Activated T-helper 1 cell treated with anti-CD3 and anti-CD28 coated beads, Interleukin-12 subunit alpha, Interleukin-12 subunit beta, Interleukin-2, Interleukin-4 antibody, amounts not matched to agents 30 ng/mL and 10 ng/mL and 1 ng/mL, durations not matched to agents 14 hours and 24 hours and 36 hours (primary cell): Measurements from ENCODE around the gene VPS13C. TPM values are rescaled to one million over a fixed set of nuclear protein-coding genes. Genes with fewer than 3 reads are reported as not detected.

Experiments used
- DNase-seq: peaks from one replicate; pipeline ENCODE4 v3.0.0; 2021; ENCODE audit warnings: low spot score
- H3K27ac Mint-ChIP-seq: one replicate; pipeline ENCODE4 v1.8.0; 2021; ENCODE audit warnings: mild to moderate bottlenecking, mixed read lengths
- H3K27me3 Mint-ChIP-seq: one replicate; pipeline ENCODE4 v1.8.0; 2022; ENCODE audit warnings: mild to moderate bottlenecking, moderate library complexity, mixed read lengths; ENCODE audit not compliant: insufficient read depth
- H3K36me3 Mint-ChIP-seq: one replicate; pipeline ENCODE4 v1.8.0; 2021; ENCODE audit warnings: low read depth, mixed read lengths
- H3K4me1 Mint-ChIP-seq: one replicate; pipeline ENCODE4 v1.8.0; 2021; ENCODE audit warnings: low read depth, mixed read lengths
- H3K4me3 Mint-ChIP-seq: one replicate; pipeline ENCODE4 v1.8.0; 2021; ENCODE audit warnings: mild to moderate bottlenecking, moderate library complexity, mixed read lengths
- H3K9me3 Mint-ChIP-seq: one replicate; pipeline ENCODE4 v1.8.0; 2021; ENCODE audit warnings: mixed read lengths
- intact Hi-C: fragments of 100-400 bp; cut with micrococcal nuclease; formaldehyde crosslinking; loops from one replicate; pipeline ENCODE4 v1.15.1; 2024
- total RNA-seq: library from RNA; stranded (reverse); gene quantifications from 2 replicates; pipeline ENCODE4 v1.2.3, GENCODE V29; 2022

VPS13C gene
- total RNA-seq, 1 donor from 2014 or later, result 52.7 TPM

DNA sequence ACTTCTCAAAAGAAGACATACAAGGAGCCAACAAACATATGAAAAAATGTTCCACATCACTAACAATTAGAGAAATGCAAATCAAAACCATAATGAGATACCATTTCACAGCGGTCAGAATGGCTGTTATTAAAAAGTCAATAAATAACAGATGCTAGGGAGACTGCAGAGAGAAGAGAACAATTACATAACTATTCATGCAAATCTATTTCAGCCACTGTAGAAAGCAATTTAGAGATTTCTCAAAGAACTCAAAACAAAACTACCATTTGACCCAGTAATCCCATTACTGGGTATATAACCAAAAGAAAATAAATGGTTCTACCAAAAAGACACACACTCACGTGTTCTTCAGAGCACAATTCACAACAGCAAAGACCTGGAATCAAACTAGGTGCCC lies 116.3 kb downstream of the VPS13C start:
- H3K4me1 Mint-ChIP-seq, result no peaks in the 10 kb centered on the region
- intact Hi-C loops, result no loop called here
- peaks cover 6% of the 10 kb centered on the region for H3K9me3 Mint-ChIP-seq
- H3K36me3 Mint-ChIP-seq, result peaks cover 35% of the 10 kb centered on the region
- no peak overlapping the region for H3K4me3 Mint-ChIP-seq
- H3K27me3 Mint-ChIP-seq, result no peaks in the 10 kb centered on the region
- H3K27ac Mint-ChIP-seq, result no peak overlapping the region
- no peak for DNase-seq

DNA sequence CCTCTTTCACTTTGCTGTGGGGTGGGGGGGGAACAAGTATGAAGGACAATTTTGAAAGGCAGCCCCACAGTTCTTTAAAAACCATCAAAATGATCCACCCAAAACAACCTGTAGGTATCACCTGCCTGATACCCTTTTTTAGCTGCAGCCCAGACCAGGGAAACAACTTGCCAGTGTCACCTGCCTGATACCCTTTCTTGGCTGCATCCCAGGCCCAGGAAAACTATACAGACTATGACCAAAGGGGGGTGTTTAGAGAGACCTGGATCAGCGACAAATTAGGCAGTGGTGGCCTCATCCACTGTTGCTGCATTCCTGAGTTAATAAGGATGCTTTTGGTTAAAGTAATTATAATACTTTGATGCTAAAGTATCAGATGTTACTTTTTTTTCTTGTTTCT lies 122.0 kb downstream of the VPS13C start:
- peaks cover 19% of the 10 kb centered on the region for H3K36me3 Mint-ChIP-seq
- intact Hi-C loops, result no loop called here
- H3K4me3 Mint-ChIP-seq, result no peak overlapping the region
- H3K27me3 Mint-ChIP-seq, result no peaks in the 10 kb centered on the region
- H3K27ac Mint-ChIP-seq, result no peak overlapping the region
- DNase-seq, result no peak
- no peaks in the 10 kb centered on the region for H3K4me1 Mint-ChIP-seq
- H3K9me3 Mint-ChIP-seq, result no peaks in the 10 kb centered on the region

DNA sequence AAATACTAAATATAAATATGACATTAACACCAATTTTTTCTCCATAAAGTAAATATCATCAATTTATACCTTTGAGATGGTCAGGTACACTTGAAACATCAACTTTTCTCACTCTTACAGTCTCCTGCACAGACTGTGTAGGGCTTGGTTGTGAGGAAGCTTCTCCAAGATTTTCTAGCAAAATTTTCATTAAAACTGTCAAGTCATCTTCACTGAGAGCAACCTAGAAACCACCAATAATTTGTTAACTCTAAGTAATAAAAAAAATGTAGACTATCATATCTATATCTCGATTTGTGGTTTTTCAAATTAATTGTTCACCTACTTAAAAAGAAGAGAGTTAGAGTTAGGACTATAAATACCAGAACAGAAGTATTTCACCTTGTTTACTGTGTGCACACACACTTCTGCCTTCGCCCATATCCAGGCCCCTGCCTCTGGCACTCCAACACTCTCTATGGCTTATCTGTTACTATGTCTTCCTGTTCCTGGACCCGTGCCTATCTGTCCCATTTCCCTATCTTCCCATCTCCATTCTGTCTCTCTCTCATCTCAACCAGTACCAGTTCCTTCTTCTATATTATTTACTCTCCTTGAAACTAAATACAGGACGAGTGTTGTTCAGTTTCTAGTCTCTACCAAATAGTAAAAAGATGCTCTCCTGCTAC lies 123.6 kb downstream of the VPS13C start:
- Mint-ChIP-seq H3K36me3 (peaks cover 16% of the 10 kb centered on the region), H3K27me3 (no peaks in the 10 kb centered on the region), H3K4me3 (no peak overlapping the region), H3K9me3 (no peaks in the 10 kb centered on the region), H3K4me1 (no peaks in the 10 kb centered on the region), H3K27ac (no peak overlapping the region)
- DNase-seq, result no peak
- intact Hi-C loops, result no loop called here

DNA sequence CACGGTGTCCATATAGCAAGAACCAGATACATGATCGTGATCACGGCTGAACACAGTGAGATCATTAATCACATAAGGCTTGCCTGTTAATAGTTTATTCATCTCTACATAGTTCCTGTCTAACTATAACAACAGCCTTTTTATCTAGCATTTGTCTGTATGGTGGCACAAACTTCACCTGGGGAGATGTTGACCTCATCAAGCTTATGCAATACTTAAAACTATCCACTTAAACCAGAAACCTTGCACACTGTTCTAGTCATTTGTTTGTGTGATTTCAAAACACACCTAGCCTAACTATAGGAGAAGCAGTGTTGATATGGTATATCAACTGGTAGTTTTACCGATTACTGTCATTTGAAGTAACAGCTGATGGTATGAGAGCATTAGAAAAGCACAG lies 124.8 kb downstream of the VPS13C start:
- Mint-ChIP-seq H3K36me3 (peaks cover 12% of the 10 kb centered on the region), H3K4me3 (no peak overlapping the region), H3K27ac (no peak overlapping the region), H3K9me3 (no peaks in the 10 kb centered on the region), H3K27me3 (no peaks in the 10 kb centered on the region), H3K4me1 (no peaks in the 10 kb centered on the region)
- intact Hi-C loops, result no loop called here
- DNase-seq, result no peak

DNA sequence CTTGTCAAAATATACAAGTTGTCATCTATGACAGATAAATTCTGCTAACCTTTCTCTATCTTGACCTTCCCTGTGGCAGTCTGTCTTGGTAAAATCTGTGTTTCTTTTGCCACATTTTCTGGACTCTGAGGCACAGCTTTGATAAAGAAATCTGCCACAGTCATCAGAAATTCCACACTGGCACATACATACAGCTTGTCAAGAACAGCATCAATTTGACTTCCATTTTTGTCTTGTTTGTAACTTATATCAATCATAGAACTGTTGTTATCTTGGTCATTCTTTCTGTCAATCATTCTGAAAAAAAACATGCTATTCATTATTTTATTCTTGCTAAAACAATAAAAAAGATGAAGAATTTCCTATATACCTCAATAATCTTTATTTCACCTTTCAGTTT lies 130.8 kb downstream of the VPS13C start:
- H3K4me3 Mint-ChIP-seq, result no peak overlapping the region
- no peaks in the 10 kb centered on the region for H3K9me3 Mint-ChIP-seq
- no peaks in the 10 kb centered on the region for H3K4me1 Mint-ChIP-seq
- intact Hi-C loops, result no loop called here
- peaks cover 13% of the 10 kb centered on the region for H3K36me3 Mint-ChIP-seq
- DNase-seq, result no peak
- no peak overlapping the region for H3K27ac Mint-ChIP-seq
- no peaks in the 10 kb centered on the region for H3K27me3 Mint-ChIP-seq

DNA sequence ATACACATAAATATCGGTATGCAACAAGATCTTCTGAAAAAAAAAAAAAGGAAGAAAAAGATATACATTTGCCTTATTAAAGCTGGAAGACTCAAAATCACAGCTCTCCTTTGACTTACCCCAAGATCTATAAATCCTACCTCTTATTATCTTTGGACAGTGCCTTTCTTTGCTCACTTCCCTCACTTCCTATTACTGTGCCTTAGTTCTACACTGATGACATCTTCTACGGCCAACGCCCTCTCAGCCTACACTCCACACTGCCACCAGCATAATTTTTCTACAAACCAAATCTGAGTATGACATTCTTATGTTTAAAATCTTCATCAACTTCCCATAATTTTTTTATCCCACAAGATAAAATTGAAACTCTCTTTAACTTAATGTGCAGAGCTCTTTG lies 137.1 kb downstream of the VPS13C start:
- H3K27ac Mint-ChIP-seq, result no peak overlapping the region

DNA sequence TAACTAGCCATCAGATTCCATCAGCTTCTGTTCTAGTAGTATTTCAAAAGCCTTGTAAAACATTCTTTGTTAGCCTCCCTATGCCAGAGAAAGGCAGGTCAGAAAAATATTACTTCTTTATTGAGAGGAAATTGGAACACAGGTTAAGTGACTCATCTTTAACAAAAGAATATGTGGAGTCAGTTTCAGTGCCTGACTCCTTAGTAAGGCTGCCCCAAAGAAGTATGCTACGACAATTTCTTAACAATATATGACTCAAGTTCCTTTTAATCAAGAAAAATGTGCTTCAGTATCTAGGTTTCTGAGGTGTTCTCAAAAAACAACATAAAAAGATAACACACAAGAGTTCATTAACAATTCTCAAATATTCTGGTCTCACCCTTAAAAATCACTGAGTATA lies 139.2 kb downstream of the VPS13C start:
- H3K36me3 Mint-ChIP-seq, result peaks cover 27% of the 10 kb centered on the region
- intact Hi-C loops, result no loop called here
- H3K27ac Mint-ChIP-seq, result no peak overlapping the region
- no peak overlapping the region for H3K4me3 Mint-ChIP-seq
- no peaks in the 10 kb centered on the region for H3K4me1 Mint-ChIP-seq
- H3K9me3 Mint-ChIP-seq, result no peaks in the 10 kb centered on the region
- H3K27me3 Mint-ChIP-seq, result no peaks in the 10 kb centered on the region
- no peak for DNase-seq

More for the DNA sequence above, 137.1 kb downstream of the VPS13C start:
- Mint-ChIP-seq H3K36me3 (peaks cover 22% of the 10 kb centered on the region), H3K4me3 (no peak overlapping the region), H3K27me3 (no peaks in the 10 kb centered on the region), H3K4me1 (no peaks in the 10 kb centered on the region), H3K9me3 (no peaks in the 10 kb centered on the region)
- DNase-seq, result no peak
- intact Hi-C loops, result no loop called here

DNA sequence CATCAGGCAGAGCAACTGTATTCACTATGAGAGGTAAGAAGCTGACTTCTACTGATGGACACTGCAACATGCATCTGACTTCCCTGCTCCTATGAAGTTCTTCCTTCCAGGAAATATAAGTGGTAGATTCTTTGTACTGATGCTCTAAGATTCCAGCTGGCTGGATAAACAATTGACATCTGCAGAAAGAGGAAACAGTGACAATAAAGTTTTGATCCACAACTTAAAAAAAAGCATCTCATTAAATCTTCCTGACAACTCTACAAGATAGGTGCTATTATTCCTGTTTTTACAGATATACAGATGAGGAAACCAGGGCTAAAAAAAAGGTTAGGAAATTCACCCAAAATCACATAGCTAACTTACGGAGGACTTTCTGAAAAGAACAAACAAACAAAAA lies 142.8 kb downstream of the VPS13C start:
- no peak for DNase-seq
- Mint-ChIP-seq H3K36me3 (peaks cover 36% of the 10 kb centered on the region), H3K27ac (no peak overlapping the region), H3K4me3 (no peak overlapping the region), H3K27me3 (no peaks in the 10 kb centered on the region), H3K4me1 (no peaks in the 10 kb centered on the region), H3K9me3 (no peaks in the 10 kb centered on the region)
- intact Hi-C loops, result no loop called here

DNA sequence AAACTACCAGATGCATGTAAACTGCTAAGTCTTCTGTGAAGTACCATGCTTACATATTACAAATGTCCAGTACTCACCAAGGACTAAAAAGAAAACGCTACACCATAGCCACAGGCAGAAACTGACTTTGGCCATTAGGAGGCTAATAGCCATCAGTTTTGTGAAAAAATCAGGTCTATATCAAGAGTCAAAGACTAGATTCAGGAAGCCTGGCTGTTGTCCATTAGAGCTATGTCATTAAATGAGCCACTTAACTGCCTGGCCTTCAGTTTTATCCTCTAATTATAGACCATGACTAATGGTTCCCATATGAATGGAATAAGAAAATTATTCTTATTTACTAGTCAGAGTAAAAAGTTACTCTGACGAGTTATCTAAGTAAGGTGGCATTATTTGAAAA lies 144.1 kb downstream of the VPS13C start:
- intact Hi-C loops, result no loop called here
- Mint-ChIP-seq H3K27ac (no peak overlapping the region), H3K36me3 (peaks cover 36% of the 10 kb centered on the region), H3K4me1 (no peaks in the 10 kb centered on the region), H3K9me3 (no peaks in the 10 kb centered on the region), H3K27me3 (no peaks in the 10 kb centered on the region), H3K4me3 (no peak overlapping the region)
- DNase-seq, result no peak

DNA sequence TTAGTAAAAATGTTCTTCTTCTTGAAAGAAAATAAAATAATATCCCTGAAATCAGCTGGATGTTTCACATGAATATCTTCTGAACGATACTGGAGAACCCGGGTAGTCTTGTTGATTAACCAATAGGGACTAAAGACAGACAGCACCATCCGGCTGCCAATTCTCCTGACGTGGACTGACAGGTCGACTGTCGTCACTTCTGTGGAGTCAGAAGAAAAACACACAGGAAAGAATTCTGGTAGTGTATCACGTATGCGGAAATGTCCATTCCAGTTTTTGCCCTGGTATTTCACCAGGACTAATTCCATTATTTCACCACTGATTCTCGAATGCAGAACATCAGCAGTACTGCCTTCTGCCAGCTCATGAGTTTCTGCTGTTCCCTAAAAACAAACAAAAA lies 144.6 kb downstream of the VPS13C start:
- no peak for DNase-seq
- H3K36me3 Mint-ChIP-seq, result peaks cover 39% of the 10 kb centered on the region
- no peak overlapping the region for H3K4me3 Mint-ChIP-seq
- H3K27ac Mint-ChIP-seq, result no peak overlapping the region
- H3K4me1 Mint-ChIP-seq, result no peaks in the 10 kb centered on the region
- intact Hi-C loops, result no loop called here
- H3K27me3 Mint-ChIP-seq, result no peaks in the 10 kb centered on the region
- no peaks in the 10 kb centered on the region for H3K9me3 Mint-ChIP-seq

DNA sequence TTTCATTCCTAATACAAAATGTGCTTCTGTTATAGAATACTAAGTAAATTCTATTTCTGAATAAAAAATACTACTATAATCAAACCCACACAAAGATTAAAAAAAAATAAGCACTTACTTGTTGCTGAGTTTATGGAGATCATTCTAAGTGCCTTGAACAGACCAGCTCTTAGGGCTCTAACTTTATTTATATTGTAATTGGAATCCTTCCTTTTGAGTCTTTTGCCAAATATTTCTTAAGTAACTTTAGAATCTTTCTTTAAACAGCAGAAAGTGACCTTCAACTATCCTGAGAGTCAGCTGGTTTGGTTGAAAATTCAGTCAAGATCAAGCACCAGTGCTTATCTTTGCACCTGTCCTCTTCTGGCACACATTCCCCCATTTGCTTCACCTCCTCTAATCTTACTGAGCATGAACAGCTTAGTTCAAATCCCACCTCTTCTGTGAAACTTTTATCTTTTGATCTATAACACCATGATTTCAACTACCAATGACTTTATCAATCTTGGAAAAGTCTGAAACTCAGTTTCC lies 149.3 kb downstream of the VPS13C start:
- Mint-ChIP-seq H3K27me3 (no peaks in the 10 kb centered on the region), H3K36me3 (peaks cover 41% of the 10 kb centered on the region), H3K4me3 (no peak overlapping the region), H3K4me1 (no peaks in the 10 kb centered on the region), H3K27ac (no peak overlapping the region), H3K9me3 (no peaks in the 10 kb centered on the region)
- intact Hi-C loops, result no loop called here
- DNase-seq, result no peak

DNA sequence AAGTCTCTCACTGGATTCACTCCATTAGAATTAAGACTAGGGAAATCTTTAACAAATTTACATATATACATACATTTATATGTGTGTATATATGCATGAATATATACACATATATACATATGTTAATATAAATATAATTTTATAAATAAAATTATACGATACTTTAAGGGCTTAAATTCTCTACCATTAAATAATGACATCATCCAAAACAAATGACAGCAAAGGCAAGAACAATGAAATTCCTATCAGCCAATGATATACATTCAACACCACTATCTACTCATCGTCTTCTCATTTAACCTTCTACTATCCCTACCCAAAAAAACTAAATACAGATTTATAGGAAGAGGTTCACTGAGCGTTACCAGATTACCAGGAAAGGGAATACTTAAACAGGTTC lies 152.0 kb downstream of the VPS13C start:
- H3K36me3 Mint-ChIP-seq, result peaks cover 45% of the 10 kb centered on the region
- intact Hi-C loops, result no loop called here
- no peaks in the 10 kb centered on the region for H3K9me3 Mint-ChIP-seq
- no peaks in the 10 kb centered on the region for H3K27me3 Mint-ChIP-seq
- no peak for DNase-seq
- no peak overlapping the region for H3K4me3 Mint-ChIP-seq
- H3K27ac Mint-ChIP-seq, result no peak overlapping the region
- H3K4me1 Mint-ChIP-seq, result no peaks in the 10 kb centered on the region

DNA sequence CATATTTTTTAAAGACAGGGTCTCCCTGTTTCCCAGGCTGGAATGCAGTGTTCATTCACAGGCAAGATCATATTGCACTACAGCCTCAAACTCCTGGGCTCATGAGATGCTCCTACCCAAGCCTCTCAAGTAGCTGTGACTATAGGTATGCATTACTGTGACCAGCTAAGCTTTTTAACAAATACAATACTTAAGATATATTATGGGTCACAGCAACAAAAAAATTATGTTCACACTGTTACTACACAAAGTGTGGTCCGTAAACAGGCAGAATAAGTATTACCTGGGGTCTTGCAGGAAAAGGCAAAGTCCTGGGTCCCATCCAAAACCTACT lies 152.5 kb downstream of the VPS13C start:
- no peak overlapping the region for H3K4me3 Mint-ChIP-seq
- H3K27me3 Mint-ChIP-seq, result no peaks in the 10 kb centered on the region
- no peak overlapping the region for H3K27ac Mint-ChIP-seq
- DNase-seq, result no peak
- intact Hi-C loops, result no loop called here
- peaks cover 43% of the 10 kb centered on the region for H3K36me3 Mint-ChIP-seq
- no peaks in the 10 kb centered on the region for H3K9me3 Mint-ChIP-seq
- no peaks in the 10 kb centered on the region for H3K4me1 Mint-ChIP-seq
